K562 (cell line): ENCODE measurements around the gene TBP. TPM values are rescaled to one million over a fixed set of nuclear protein-coding genes. Genes with fewer than 3 reads are reported as not detected.

Source experiments
- ARID1B ChIP-seq: fragments of 450-650 bp; IDR thresholded peaks from 2 replicates; pipeline ENCODE4 v1.6.1; 2016; ENCODE audit warnings: antibody characterized with exemption, mild to moderate bottlenecking, inconsistent platforms
- BRD4 ChIP-seq: fragments of 200-600 bp; sonication (generic); IDR thresholded peaks from 2 replicates; pipeline ENCODE4 v1.6.1; 2017; ENCODE audit warnings: inconsistent platforms
- CHD2 ChIP-seq: IDR thresholded peaks from 2 replicates; pipeline ENCODE4 v1.6.1; 2011; ENCODE audit warnings: low read depth, low read length
- FOSL1 ChIP-seq: fragments of 200-800 bp; sonication (Bioruptor generic); conservative IDR thresholded peaks from 2 replicates; pipeline ENCODE4 v1.6.1; 2016; ENCODE audit warnings: missing genetic modification characterization, missing compliant biosample characterization
- GTF2F1 ChIP-seq: IDR thresholded peaks from 2 replicates; pipeline ENCODE4 v1.6.1; 2011; ENCODE audit warnings: low read depth, low read length, improper control_type of control experiment
- HCFC1 ChIP-seq: IDR thresholded peaks from 2 replicates; pipeline ENCODE4 v1.6.1; 2012; ENCODE audit warnings: low read depth, low read length, improper control_type of control experiment
- NCOR1 ChIP-seq: fragments of 450-650 bp; IDR thresholded peaks from 2 replicates; pipeline ENCODE4 v1.6.1; 2016; ENCODE audit warnings: mild to moderate bottlenecking, moderate library complexity
- NR2C1 ChIP-seq, 2 experiments: fragments of 450-650 bp; IDR thresholded peaks; 2 replicates each; pipeline ENCODE4 v1.6.1; 2017; ENCODE audit warnings: mild to moderate bottlenecking in 2 of 2, antibody characterized with exemption in 1 of 2, inconsistent platforms in 1 of 2, missing compliant biosample characterization in 1 of 2, missing genetic modification characterization in 1 of 2
- PHF21A ChIP-seq: fragments of 450-650 bp; IDR thresholded peaks from 2 replicates; pipeline ENCODE4 v1.6.1; 2017; ENCODE audit warnings: low read depth, borderline replicate concordance
- RUNX1 ChIP-seq: sonication (generic); IDR thresholded peaks from 2 replicates; pipeline ENCODE4 v1.6.1; 2016; ENCODE audit warnings: antibody characterized with exemption, low read depth
- SIX5 ChIP-seq, 2 experiments: IDR thresholded peaks; 2 replicates each; pipeline ENCODE4 v1.6.1; 2011; ENCODE audit warnings: low read length in 2 of 2, borderline replicate concordance in 1 of 2, low read depth in 1 of 2, mild to moderate bottlenecking in 1 of 2, moderate library complexity in 1 of 2; ENCODE audit not compliant: insufficient read depth in 1 of 2
- SMARCB1 ChIP-seq: IDR thresholded peaks from 2 replicates; pipeline ENCODE4 v1.6.1; 2011; ENCODE audit warnings: improper control_type of control experiment, low read depth; ENCODE audit not compliant: insufficient read length
- SMARCC2 ChIP-seq: fragments of 450-650 bp; IDR thresholded peaks from 2 replicates; pipeline ENCODE4 v1.6.1; 2017; ENCODE audit warnings: antibody characterized with exemption, moderate library complexity, mild to moderate bottlenecking, low read depth
- ZBTB11 ChIP-seq, 3 experiments: fragments of 200-800 bp in 1 of 3; fragments of 250-450 bp in 1 of 3; fragments of 450-650 bp in 1 of 3; sonication (Bioruptor Pico) in 1 of 3; sonication (Bioruptor generic) in 1 of 3; formaldehyde crosslinking in 1 of 3; IDR thresholded peaks; 2 replicates each; pipeline versions ENCODE4 v1.6.1 to v1.8.0; 2016 to 2022; ENCODE audit warnings: mild to moderate bottlenecking in 2 of 3, missing genetic modification characterization in 2 of 3, missing compliant biosample characterization in 1 of 3, moderate library complexity in 1 of 3
- ZBTB17 ChIP-seq: fragments of 450-650 bp; formaldehyde crosslinking; IDR thresholded peaks from 2 replicates; pipeline ENCODE4 v1.4.0; 2020; ENCODE audit warnings: mild to moderate bottlenecking
- ZNF212 ChIP-seq: fragments of 450-650 bp; formaldehyde crosslinking; IDR thresholded peaks from 2 replicates; pipeline ENCODE4 v1.4.0; 2020; ENCODE audit warnings: mild to moderate bottlenecking
- polyA plus RNA-seq, 8 experiments: library from polyadenylated mRNA; depleted of rRNA in 4 of 8; stranded (reverse) in 5 of 8; unstranded in 3 of 8; fragments of >200 nt; fragmentation: Nextera tagmentation in 2 of 8; fragmentation: Illumina TruSeq in 1 of 8; extraction: Ambion mirVana in 2 of 8; extraction: Trizol in 1 of 8; gene quantifications; 2 replicates each; pipeline versions ENCODE4 v1.2.1 to v1.2.3, GENCODE V29; 2011 to 2014; ENCODE audit warnings: inconsistent platforms in 1 of 8, missing spikeins in 1 of 8
- total RNA-seq, 7 experiments: library from RNA; depleted of rRNA in 6 of 7; stranded (reverse); fragments of >200 nt in 6 of 7; fragmentation: Illumina TruSeq in 2 of 7; extraction: Trizol in 2 of 7; gene quantifications; 2 replicates each; pipeline versions ENCODE4 v1.2.1 to v1.2.3, GENCODE V29; 2011 to 2021; ENCODE audit warnings: low replicate concordance in 1 of 7
- TF ChIP-seq, protein P1 (sequence below): IDR thresholded peaks from 2 replicates; pipeline ENCODE4 v1.6.1; 2014; ENCODE audit warnings: antibody characterized with exemption
- TF ChIP-seq, protein P2 (sequence below), 2 experiments: IDR thresholded peaks; 2 replicates each; pipeline ENCODE4 v1.6.1; 2012; ENCODE audit warnings: improper control_type of control experiment in 2 of 2, low read depth in 2 of 2, low read length in 2 of 2, borderline replicate concordance in 1 of 2

Gene TBP
- total and polyA plus RNA-seq, 9 of the 15 experiments (the other 6 are each of a cell fraction or from before 2014, with no cell fraction given): 28.5 to 86.1 (median 39.5) TPM

- TF ChIP-seq HCFC1 (peak; percentile 81), NCOR1 (0 out of 2 replicates have a peak, but pooled peaks have one; percentile 35), ZNF212 (CRISPR knock-in tag) (no peak), PHF21A (0 out of 2 replicates have a peak, but pooled peaks have one; percentile 26), SMARCC2 (peak; percentile 57; the same call in 1 of the 2 replicates), SIX5 (IDR thresholded peaks at IDR 0.05; ENCODE audit: borderline replicate concordance in 1 of 2, insufficient read depth in 1 of 2, low read depth in 1 of 2, low read length in 2 of 2) (peak in 1 of 2 experiments; percentile 10; a peak in 1 of 4 replicates), GTF2F1 (peak; percentile 85; the same call in 1 of the 2 replicates), SMARCB1 (no peak), BRD4 (peak; percentile 73), FOSL1 (tag) (0 out of 2 replicates have a peak, but pooled peaks have one; percentile 9), RUNX1 (0 out of 2 replicates have a peak, but pooled peaks have one; percentile 52), NR2C1 (IDR thresholded peaks at IDR 0.05) (peak; percentile 57; the same call in 1 of the 2 replicates), NR2C1 (tag; IDR thresholded peaks at IDR 0.05) (peak; percentile 55), ZBTB17 (CRISPR knock-in tag) (no peak), ZBTB11 (CRISPR knock-in tag; IDR thresholded peaks at IDR 0.05) (peak in 2 of 3 experiments; percentile 52 to 81; a peak in 2 of 6 replicates), ARID1B (peak; percentile 54), CHD2 (peak; percentile 50)
- TF ChIP-seq, protein P1, sequence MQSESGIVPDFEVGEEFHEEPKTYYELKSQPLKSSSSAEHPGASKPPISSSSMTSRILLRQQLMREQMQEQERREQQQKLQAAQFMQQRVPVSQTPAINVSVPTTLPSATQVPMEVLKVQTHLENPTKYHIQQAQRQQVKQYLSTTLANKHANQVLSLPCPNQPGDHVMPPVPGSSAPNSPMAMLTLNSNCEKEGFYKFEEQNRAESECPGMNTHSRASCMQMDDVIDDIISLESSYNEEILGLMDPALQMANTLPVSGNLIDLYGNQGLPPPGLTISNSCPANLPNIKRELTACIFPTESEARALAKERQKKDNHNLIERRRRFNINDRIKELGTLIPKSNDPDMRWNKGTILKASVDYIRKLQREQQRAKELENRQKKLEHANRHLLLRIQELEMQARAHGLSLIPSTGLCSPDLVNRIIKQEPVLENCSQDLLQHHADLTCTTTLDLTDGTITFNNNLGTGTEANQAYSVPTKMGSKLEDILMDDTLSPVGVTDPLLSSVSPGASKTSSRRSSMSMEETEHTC: 0 out of 2 replicates have a peak, but pooled peaks have one; percentile 9
- TF ChIP-seq, protein P2, sequence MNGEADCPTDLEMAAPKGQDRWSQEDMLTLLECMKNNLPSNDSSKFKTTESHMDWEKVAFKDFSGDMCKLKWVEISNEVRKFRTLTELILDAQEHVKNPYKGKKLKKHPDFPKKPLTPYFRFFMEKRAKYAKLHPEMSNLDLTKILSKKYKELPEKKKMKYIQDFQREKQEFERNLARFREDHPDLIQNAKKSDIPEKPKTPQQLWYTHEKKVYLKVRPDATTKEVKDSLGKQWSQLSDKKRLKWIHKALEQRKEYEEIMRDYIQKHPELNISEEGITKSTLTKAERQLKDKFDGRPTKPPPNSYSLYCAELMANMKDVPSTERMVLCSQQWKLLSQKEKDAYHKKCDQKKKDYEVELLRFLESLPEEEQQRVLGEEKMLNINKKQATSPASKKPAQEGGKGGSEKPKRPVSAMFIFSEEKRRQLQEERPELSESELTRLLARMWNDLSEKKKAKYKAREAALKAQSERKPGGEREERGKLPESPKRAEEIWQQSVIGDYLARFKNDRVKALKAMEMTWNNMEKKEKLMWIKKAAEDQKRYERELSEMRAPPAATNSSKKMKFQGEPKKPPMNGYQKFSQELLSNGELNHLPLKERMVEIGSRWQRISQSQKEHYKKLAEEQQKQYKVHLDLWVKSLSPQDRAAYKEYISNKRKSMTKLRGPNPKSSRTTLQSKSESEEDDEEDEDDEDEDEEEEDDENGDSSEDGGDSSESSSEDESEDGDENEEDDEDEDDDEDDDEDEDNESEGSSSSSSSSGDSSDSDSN (IDR thresholded peaks at IDR 0.05; ENCODE audit: borderline replicate concordance in 1 of 2, low read depth in 2 of 2, low read length in 2 of 2): 0 out of 4 replicates have a peak, but pooled peaks of 1 of the 2 experiments have one; percentile 56
Measured at GRCh38 chr6:170552765-170553533, 1.2 kb upstream of the TBP start, which contains the start of gene PSMB1 (continued).
